ENCODE data around the gene GMPS.

DNA sequence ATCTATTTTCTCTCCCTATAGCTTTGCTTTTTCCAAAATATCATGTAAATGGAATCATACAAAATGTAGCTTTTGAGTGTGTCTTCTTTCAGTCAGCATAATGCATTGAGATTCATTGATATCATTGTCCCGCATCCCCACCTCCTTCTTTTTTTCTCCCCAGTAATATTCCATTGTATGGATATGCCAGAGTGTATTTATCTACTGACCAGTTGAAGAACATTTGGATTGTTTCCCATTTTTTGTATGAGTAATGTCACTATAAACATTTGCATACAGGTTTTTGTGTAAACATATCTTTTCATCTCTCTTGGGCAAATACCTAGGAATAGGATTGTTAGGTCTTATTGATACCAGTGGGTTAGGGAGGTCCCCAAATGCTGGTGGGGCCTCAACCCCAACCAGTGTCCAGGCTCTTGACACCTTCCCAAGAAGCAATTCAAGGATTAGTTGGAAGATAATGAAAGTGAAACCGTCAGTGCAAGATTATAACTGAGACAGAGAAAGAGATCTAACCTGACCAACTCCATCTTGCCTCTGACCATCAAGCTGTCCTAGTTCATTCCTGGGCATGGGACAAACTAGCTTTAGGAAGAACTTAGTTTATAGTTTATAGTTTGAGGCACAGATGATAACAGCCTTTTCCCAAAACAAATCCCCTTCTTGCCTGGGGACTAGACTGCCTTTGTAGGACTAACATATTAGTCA, 8.8 kb upstream of the GMPS start:
- no peak for TF ChIP-seq CTCF (IDR thresholded peaks at IDR 0.05)
- no peak for TF ChIP-seq POLR2A (IDR thresholded peaks at IDR 0.05)
- no peak for TF ChIP-seq POLR2AphosphoS5 (IDR thresholded peaks at IDR 0.05)
- no peak for TF ChIP-seq EP300 (IDR thresholded peaks at IDR 0.05)
